Measurements from ENCODE around the gene GALNT10.

DNA sequence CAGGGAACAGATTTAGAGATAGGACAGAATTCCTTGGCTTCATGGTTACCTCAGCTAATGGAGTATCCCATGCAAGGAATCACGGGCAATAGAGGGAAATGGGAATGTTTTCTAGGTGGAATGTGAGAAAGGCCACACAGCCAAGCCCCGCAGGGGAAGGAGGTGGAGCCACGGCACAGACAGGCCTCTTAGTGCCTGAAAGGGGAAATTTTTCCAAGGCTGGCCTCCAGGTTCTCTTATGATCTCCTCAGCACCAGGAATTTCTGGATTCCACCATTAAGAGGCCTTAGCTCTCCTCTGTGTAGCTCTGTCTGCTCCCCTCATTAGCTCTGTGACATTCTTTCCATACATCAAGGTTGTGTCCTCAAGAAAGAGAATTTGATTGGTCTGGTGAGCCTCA lies 124.7 kb downstream of the GALNT10 start:
- TF ChIP-seq, protein P1, sequence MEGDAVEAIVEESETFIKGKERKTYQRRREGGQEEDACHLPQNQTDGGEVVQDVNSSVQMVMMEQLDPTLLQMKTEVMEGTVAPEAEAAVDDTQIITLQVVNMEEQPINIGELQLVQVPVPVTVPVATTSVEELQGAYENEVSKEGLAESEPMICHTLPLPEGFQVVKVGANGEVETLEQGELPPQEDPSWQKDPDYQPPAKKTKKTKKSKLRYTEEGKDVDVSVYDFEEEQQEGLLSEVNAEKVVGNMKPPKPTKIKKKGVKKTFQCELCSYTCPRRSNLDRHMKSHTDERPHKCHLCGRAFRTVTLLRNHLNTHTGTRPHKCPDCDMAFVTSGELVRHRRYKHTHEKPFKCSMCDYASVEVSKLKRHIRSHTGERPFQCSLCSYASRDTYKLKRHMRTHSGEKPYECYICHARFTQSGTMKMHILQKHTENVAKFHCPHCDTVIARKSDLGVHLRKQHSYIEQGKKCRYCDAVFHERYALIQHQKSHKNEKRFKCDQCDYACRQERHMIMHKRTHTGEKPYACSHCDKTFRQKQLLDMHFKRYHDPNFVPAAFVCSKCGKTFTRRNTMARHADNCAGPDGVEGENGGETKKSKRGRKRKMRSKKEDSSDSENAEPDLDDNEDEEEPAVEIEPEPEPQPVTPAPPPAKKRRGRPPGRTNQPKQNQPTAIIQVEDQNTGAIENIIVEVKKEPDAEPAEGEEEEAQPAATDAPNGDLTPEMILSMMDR (IDR thresholded peaks at IDR 0.05), result no peak
- TF ChIP-seq POLR2A (IDR thresholded peaks at IDR 0.05), result no peak
